Measurements from ENCODE around the gene MAPK1IP1L. TPM values are rescaled to one million over a fixed set of nuclear protein-coding genes. Genes with fewer than 3 reads are reported as not detected.

MAPK1IP1L gene
- total RNA-seq, 1 experiment from 2014 or later, result 164 TPM

DNA sequence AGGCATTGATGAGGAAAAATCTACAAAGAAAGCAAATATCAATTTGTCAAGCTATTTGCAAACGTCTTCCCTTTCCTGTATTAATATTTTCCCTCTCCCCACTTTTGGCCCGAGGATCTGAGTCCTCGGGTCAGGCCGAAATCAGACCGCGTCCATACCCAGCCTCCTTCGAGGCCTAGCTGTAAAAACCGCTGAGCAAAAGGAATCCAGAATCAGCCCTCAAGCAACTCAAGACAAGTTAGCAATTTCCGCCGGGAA, 353 bp upstream of the MAPK1IP1L start:
- H3K36me3 ChIP-seq (ENCODE audit: insufficient read depth, low read length, poor library complexity, severe bottlenecking), result peaks cover 22% of the 10 kb centered on the region
- H3K4me1 ChIP-seq (ENCODE audit: insufficient read depth, low read length, poor library complexity, severe bottlenecking), result peaks cover 73% of the 10 kb centered on the region
- ChIA-PET CTCF (interaction anchor here (0.6 to 1.5 kb wide), 4 partner anchors 20 to 58 kb away, joined by 3 to 7 read pairs (median 4); partner anchors contain the start of genes SOCS4 and WDHD1), POLR2A (ENCODE audit: low non-redundant PET) (interaction anchor here (0.6 kb wide), 1 partner anchor 24 kb away, joined by 4 read pairs; the partner anchor contains the start of genes SOCS4 and WDHD1)
- H3K4me3 ChIP-seq (ENCODE audit: low read depth, low read length, poor library complexity, severe bottlenecking), result peak overlapping the region; percentile 93
- DNase-seq (ENCODE audit: low spot score), result no peak
- no peaks in the 10 kb centered on the region for H3K27me3 ChIP-seq (replicated peaks; ENCODE audit: insufficient read depth, low read depth, low read length, poor library complexity)
- TF ChIP-seq, protein P1, sequence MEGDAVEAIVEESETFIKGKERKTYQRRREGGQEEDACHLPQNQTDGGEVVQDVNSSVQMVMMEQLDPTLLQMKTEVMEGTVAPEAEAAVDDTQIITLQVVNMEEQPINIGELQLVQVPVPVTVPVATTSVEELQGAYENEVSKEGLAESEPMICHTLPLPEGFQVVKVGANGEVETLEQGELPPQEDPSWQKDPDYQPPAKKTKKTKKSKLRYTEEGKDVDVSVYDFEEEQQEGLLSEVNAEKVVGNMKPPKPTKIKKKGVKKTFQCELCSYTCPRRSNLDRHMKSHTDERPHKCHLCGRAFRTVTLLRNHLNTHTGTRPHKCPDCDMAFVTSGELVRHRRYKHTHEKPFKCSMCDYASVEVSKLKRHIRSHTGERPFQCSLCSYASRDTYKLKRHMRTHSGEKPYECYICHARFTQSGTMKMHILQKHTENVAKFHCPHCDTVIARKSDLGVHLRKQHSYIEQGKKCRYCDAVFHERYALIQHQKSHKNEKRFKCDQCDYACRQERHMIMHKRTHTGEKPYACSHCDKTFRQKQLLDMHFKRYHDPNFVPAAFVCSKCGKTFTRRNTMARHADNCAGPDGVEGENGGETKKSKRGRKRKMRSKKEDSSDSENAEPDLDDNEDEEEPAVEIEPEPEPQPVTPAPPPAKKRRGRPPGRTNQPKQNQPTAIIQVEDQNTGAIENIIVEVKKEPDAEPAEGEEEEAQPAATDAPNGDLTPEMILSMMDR (conservative IDR thresholded peaks at IDR 0.05; ENCODE audit: low read depth, low read length), result no peak
- no peak for TF ChIP-seq EZH2 (IDR thresholded peaks at IDR 0.05; ENCODE audit: borderline replicate concordance, low read depth, low read length, poor library complexity, severe bottlenecking)
- peak overlapping the region; percentile 100 for H3K27ac ChIP-seq (ENCODE audit: low read depth, low read length, poor library complexity, severe bottlenecking)
- H3K9me3 ChIP-seq (ENCODE audit: low read depth, low read length, poor library complexity, severe bottlenecking), result no peaks in the 10 kb centered on the region
- intact Hi-C loops (cut with micrococcal nuclease; ENCODE audit: unreplicated experiment), result no loop called here
- no TSS peak for BruUV-seq (replicated peaks)

- DNase-seq (ENCODE audit: low spot score), result no peak
- POLR2A ChIA-PET (ENCODE audit: low non-redundant PET), result interaction anchor here (0.6 kb wide), 1 partner anchor 394 kb away, joined by 3 read pairs; no protein-coding TSS in a partner anchor
- peaks cover 60% of the 10 kb centered on the region for H3K4me1 ChIP-seq (ENCODE audit: insufficient read depth, low read length, poor library complexity, severe bottlenecking)
- peaks cover 29% of the 10 kb centered on the region for H3K36me3 ChIP-seq (ENCODE audit: insufficient read depth, low read length, poor library complexity, severe bottlenecking)
- H3K27ac ChIP-seq (ENCODE audit: low read depth, low read length, poor library complexity, severe bottlenecking), result peak overlapping the region; percentile 100
- BruUV-seq (replicated peaks), result TSS peak; percentile 43
- intact Hi-C loops (cut with micrococcal nuclease; ENCODE audit: unreplicated experiment), result no loop called here
- no peaks in the 10 kb centered on the region for H3K9me3 ChIP-seq (ENCODE audit: low read depth, low read length, poor library complexity, severe bottlenecking)
- no peak for TF ChIP-seq EZH2 (IDR thresholded peaks at IDR 0.05; ENCODE audit: borderline replicate concordance, low read depth, low read length, poor library complexity, severe bottlenecking)
- TF ChIP-seq, protein P1 (conservative IDR thresholded peaks at IDR 0.05; ENCODE audit: low read depth, low read length), result no peak
- H3K4me3 ChIP-seq (ENCODE audit: low read depth, low read length, poor library complexity, severe bottlenecking), result peak overlapping the region; percentile 93
- CTCF ChIA-PET, result interaction anchor here (0.7 kb wide), 1 partner anchor 57 kb away, joined by 4 read pairs; no protein-coding TSS in a partner anchor
- no peaks in the 10 kb centered on the region for H3K27me3 ChIP-seq (replicated peaks; ENCODE audit: insufficient read depth, low read depth, low read length, poor library complexity)
These were observed 953 bp downstream of the MAPK1IP1L start for GRCh38 chr14:55052269-55052930.

DNA sequence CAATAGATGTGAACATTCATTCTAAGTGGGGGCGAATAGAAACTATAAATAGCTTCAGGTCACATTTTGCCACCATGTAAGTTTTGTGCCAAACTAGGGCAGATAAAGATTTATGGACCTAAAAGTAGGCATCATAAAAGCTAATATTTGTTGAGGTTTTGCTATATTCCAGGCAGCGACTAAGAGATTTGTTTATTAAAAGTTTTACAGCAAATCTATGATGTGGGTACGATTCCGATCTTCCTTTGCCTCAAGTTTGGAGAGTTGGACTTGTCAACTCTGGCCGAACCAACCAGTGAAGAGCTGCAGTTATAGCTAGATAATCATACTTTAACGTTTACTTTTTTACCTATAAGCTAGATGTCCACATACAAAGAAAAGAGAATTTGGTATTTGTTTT, 1.6 kb downstream of the MAPK1IP1L start:
- Histone ChIP-seq H3K4me3 (ENCODE audit: low read depth, low read length, poor library complexity, severe bottlenecking) (peak overlapping the region; percentile 93), H3K27me3 (replicated peaks; ENCODE audit: insufficient read depth, low read depth, low read length, poor library complexity) (no peaks in the 10 kb centered on the region), H3K4me1 (ENCODE audit: insufficient read depth, low read length, poor library complexity, severe bottlenecking) (peaks cover 56% of the 10 kb centered on the region), H3K36me3 (ENCODE audit: insufficient read depth, low read length, poor library complexity, severe bottlenecking) (peaks cover 33% of the 10 kb centered on the region), H3K27ac (ENCODE audit: low read depth, low read length, poor library complexity, severe bottlenecking) (peak overlapping the region; percentile 100), H3K9me3 (ENCODE audit: low read depth, low read length, poor library complexity, severe bottlenecking) (no peaks in the 10 kb centered on the region)
- ChIA-PET POLR2A (ENCODE audit: low non-redundant PET) (no interaction called here), CTCF (no interaction called here)
- no peak for DNase-seq (ENCODE audit: low spot score)
- TF ChIP-seq, protein P1 (conservative IDR thresholded peaks at IDR 0.05; ENCODE audit: low read depth, low read length), result no peak
- no peak for TF ChIP-seq EZH2 (IDR thresholded peaks at IDR 0.05; ENCODE audit: borderline replicate concordance, low read depth, low read length, poor library complexity, severe bottlenecking)
- no TSS peak for BruUV-seq (replicated peaks)
- intact Hi-C loops (cut with micrococcal nuclease; ENCODE audit: unreplicated experiment), result no loop called here
